ENCODE results near the gene LTBP3. TPM values are rescaled to one million over a fixed set of nuclear protein-coding genes. Genes with fewer than 3 reads are reported as not detected.

LTBP3 gene
- total RNA-seq, 1 donor: 47.3 TPM

DNA sequence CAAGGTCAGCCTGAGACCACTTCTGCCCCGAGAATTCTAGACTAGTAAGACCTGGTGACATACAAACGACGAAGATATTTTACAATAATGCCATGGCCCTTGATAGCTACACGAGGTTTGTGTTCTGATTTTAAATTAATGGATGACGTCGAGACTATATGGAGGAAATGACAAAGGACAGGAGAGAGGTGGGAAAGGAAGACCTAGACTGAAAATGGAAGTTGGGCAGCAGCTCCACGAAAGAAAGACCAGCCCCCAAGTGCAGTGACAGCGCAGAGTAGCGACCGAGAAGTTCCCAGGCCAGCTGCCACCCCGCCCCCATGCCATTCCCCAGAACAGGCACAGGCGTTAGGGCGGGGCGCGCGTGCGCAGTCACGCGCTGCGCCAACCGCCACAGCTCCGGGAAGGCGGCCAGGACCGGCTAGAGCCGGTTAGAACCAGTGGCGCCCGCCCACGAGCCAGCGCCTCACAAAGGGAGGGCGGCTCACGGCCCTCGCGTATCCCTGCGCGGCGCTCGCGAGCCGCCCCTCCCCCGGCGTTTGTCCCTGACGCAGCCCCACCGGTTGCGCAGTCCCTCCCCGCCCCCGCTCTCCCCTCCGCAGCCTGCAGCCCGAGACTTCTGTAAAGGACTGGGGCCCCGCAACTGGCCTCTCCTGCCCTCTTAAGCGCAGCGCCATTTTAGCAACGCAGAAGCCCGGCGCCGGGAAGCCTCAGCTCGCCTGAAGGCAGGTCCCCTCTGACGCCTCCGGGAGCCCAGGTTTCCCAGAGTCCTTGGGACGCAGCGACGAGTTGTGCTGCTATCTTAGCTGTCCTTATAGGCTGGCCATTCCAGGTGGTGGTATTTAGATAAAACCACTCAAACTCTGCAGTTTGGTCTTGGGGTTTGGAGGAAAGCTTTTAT, 60.8 kb downstream of the LTBP3 start:
- TF ChIP-seq, protein P1, sequence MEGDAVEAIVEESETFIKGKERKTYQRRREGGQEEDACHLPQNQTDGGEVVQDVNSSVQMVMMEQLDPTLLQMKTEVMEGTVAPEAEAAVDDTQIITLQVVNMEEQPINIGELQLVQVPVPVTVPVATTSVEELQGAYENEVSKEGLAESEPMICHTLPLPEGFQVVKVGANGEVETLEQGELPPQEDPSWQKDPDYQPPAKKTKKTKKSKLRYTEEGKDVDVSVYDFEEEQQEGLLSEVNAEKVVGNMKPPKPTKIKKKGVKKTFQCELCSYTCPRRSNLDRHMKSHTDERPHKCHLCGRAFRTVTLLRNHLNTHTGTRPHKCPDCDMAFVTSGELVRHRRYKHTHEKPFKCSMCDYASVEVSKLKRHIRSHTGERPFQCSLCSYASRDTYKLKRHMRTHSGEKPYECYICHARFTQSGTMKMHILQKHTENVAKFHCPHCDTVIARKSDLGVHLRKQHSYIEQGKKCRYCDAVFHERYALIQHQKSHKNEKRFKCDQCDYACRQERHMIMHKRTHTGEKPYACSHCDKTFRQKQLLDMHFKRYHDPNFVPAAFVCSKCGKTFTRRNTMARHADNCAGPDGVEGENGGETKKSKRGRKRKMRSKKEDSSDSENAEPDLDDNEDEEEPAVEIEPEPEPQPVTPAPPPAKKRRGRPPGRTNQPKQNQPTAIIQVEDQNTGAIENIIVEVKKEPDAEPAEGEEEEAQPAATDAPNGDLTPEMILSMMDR (IDR thresholded peaks at IDR 0.05; ENCODE audit: insufficient read depth, low read length): no peak
- peak; percentile 97 for DNase-seq (ENCODE audit: low read depth)
- H3K4me3 ChIP-seq (ENCODE audit: low read depth, low read length): peak overlapping the region; percentile 99

DNA sequence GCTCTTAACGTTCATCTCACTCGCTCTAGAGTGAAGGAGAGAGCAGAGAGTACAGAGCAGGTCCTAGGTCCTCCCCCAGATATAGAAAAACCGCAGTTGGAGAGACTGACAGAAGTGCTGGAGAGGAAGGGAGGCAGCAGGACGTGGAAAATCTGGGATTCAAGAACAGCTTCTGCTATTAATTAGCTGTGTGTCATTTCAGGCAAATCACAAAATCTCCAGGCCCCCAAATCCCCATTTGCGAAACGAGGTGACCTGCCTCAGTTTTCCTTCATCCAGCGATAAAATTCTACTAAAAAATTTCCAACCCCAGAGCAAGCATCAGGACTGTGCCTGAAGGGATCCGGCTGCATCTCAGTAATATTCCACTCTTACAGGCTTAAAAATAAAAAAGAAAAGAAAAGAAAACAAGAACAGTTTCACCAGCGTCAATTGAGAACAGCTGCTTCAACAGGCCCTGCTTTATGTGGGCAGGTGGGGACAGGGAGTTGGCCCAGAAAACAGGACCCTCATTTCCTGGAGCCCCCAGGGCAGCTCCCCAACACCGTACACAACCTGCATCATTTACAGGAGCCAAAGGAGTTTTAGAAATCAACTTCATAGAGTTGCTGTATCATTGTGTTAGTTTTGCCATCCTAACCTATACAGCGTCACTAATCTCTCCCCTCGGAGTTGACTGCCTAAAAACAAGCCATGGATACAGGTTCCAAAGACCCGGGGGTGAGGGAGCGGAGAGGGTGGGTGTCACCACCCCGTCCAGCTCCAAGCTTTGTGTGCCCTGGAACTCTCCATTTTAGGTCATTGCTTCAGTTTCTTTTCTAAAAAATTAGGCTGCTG, 61.6 kb downstream of the LTBP3 start:
- TF ChIP-seq, protein P1 (IDR thresholded peaks at IDR 0.05; ENCODE audit: insufficient read depth, low read length): no peak
- H3K4me3 ChIP-seq (ENCODE audit: low read depth, low read length): peak overlapping the region; percentile 46
- peak; percentile 75 for DNase-seq (ENCODE audit: low read depth)

DNA sequence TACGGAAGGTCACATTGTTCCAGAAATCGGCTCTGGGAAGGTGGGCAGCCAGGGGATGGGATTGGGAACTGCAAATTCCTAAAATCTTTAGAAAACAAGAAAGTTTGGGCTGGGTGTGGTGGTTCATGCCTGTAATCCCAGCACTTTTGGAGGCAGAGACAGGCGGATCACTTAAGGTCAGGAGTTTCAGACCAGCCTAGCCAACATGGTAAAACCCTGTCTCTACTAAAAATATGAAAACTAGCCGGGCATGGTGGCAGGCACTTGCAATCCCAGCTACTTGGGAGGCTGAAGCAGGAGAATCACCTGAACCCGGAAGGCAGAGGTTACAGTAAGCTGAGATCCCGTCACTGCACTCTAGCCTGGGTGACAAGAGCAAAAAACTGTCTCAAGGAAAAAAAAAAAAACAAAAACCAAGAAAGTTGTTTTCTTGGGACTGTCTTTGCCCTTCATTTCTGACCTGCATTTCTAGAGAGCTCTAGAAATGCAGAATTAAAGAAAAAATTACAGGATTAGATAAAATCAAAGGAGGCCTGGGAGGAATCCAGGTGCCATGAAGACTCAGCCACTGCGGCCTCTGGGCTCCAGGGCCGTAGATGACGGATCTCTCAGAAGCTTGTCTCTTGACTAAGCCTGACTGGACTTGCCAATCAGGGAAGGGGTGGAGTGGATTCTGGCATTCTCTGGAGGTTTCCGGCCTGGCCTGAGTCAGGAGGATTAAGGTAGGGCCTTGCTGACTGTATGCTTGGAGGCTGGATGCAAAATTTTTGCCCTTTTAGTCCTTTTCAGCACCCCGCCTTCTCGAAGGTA, 64.6 kb downstream of the LTBP3 start:
- TF ChIP-seq, protein P1 (IDR thresholded peaks at IDR 0.05; ENCODE audit: insufficient read depth, low read length): no peak
- peak; percentile 98 for DNase-seq (ENCODE audit: low read depth)
- peak overlapping the region; percentile 34 for H3K4me3 ChIP-seq (ENCODE audit: low read depth, low read length)

DNA sequence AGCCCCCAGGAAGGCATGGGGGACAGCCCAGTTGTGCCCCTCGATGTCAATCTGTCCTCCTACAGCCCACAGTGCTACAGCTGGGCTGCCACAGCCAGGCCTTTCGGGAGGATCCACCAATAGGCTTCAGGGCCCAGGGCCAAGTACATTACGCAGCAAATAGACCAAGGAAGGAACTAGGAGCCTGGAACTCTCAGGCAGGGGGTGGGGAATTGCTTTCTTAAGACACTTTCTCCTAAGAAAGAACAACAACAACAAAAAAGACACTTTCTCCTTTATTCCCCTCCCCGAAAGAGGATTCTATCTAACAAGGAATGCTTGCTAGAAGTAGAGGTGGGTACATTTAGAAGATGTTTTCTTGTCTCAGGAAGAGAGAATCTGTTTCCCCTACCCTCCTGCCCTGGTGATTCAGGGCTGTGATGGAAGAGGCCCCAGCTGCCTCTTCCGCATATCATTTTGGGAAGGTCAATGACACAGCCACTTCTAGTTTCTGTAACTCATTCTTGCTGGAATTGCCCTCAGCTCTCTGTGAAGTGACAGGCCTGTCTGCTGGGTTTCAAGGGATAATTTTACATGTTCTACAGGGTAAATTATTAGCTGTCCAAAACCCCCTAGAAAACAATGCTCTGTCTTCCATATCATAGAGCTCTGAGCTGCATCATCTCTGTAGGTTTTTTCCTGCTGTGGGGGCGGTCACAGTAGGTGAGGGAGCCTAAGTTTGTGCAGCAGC, 65.4 kb downstream of the LTBP3 start:
- TF ChIP-seq, protein P1 (IDR thresholded peaks at IDR 0.05; ENCODE audit: insufficient read depth, low read length): no peak
- peak overlapping the region; percentile 34 for H3K4me3 ChIP-seq (ENCODE audit: low read depth, low read length)
- DNase-seq (ENCODE audit: low read depth): peak; percentile 95

DNA sequence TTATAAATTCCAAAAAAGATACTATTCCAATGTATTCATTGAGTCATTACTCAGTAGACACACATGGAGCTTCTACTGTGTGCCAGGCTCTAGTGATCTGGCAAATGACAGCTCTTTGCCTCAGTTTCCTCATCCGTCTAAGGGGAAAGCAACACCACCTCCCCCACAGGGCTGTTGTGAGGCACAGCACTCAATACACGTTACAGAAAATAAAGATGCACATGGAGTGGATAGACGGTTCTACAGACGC, 65.8 kb downstream of the LTBP3 start:
- H3K4me3 ChIP-seq (ENCODE audit: low read depth, low read length): no peak overlapping the region
- TF ChIP-seq, protein P1 (IDR thresholded peaks at IDR 0.05; ENCODE audit: insufficient read depth, low read length): no peak
- DNase-seq (ENCODE audit: low read depth): no peak
